Activated naive CD8-positive, alpha-beta T cell treated with anti-CD3 and anti-CD28 coated beads, Interleukin-2, amount 50 U/mL, for 16 hours (primary cell): ENCODE data around the gene SSNA1.

Source experiments
- DNase-seq: peaks from one replicate; pipeline ENCODE4 v3.0.0-alpha.2; 2020; ENCODE audit warnings: low read depth, low spot score

SSNA1 gene, protein sequence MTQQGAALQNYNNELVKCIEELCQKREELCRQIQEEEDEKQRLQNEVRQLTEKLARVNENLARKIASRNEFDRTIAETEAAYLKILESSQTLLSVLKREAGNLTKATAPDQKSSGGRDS

GRCh38 chr9:137188490-137189296 lies at the start of gene SSNA1, which contains the start of gene ANAPC2:
SSNA1 (plus strand) TSS chr9:137188676; CDS start chr9:137188727, 51 bp downstream.
ANAPC2 (minus strand) TSS chr9:137188560; CDS start chr9:137188532, 28 bp downstream.
- DNase-seq, result peak; percentile 82

GRCh38 chr9:137138722-137139467 lies 49.6 kb upstream of the SSNA1 start, which contains the start of gene GRIN1:
GRIN1 (plus strand) TSS chr9:137139154; CDS start chr9:137139487, 333 bp downstream.
- no peak for DNase-seq

DNA sequence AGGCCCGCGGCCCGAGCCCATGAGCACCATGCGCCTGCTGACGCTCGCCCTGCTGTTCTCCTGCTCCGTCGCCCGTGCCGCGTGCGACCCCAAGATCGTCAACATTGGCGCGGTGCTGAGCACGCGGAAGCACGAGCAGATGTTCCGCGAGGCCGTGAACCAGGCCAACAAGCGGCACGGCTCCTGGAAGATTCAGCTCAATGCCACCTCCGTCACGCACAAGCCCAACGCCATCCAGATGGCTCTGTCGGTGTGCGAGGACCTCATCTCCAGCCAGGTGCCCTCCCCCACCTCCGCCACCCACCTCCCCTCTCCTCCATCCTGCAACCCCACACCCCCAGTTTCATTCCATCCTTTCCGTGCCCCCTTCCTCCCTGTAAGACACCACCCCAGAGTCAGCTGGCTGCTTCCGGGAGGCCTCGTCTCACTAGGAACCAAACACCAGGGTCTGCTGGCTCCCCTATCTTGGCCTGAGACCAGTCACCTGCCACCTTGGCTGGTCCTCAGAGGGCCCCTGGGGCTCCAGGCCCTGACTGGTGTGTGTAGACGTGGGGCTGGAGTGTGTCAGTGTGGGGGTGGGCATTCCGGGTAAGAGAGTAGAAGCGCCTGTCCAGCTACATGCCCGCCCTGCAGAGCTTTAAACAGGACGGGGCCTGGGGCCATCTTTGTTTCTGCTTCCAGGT lies 48.9 kb upstream of the SSNA1 start:
- DNase-seq, result no peak

DNA sequence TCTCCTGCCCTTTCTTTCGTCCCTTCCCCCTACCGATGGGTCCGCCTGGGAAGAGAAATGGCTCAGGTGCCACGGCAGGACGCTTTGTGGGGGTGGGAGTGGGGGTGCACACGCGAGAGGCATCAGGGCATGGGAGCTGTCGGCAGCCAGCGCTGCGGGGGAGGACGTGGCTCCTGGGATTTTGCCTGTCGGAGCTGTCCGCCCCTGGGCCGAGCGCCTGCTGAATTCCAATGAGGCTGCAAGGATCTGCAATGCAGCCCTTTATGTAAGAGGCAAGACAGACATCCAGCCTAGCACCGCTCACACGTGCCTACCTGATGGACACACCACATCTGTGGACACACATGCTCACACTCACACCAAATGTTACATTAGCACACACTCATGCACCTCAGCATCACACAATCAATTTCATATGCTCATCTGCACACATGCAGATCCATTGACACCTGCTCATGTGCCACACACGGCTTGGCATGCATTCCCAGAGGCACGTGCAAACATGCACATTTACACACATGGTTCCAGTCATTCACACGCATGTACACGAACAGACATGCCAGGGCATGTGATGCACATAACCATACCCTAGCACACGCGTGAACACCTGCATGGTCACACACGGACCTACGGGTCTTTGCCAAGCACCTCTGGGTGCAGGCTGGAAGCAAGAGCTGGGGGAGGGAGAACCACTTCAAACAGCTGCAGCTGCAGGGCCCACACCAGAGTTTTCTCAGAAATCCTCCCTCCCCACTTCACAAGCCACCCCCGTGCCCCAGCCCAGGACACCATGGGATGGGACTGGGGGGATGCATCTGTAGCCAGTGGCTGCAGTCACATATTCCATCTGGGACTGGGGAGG lies 48.1 kb upstream of the SSNA1 start:
- no peak for DNase-seq

GRCh38 chr9:137141050-137141810 lies 47.2 kb upstream of the SSNA1 start:
- DNase-seq, result no peak

DNA sequence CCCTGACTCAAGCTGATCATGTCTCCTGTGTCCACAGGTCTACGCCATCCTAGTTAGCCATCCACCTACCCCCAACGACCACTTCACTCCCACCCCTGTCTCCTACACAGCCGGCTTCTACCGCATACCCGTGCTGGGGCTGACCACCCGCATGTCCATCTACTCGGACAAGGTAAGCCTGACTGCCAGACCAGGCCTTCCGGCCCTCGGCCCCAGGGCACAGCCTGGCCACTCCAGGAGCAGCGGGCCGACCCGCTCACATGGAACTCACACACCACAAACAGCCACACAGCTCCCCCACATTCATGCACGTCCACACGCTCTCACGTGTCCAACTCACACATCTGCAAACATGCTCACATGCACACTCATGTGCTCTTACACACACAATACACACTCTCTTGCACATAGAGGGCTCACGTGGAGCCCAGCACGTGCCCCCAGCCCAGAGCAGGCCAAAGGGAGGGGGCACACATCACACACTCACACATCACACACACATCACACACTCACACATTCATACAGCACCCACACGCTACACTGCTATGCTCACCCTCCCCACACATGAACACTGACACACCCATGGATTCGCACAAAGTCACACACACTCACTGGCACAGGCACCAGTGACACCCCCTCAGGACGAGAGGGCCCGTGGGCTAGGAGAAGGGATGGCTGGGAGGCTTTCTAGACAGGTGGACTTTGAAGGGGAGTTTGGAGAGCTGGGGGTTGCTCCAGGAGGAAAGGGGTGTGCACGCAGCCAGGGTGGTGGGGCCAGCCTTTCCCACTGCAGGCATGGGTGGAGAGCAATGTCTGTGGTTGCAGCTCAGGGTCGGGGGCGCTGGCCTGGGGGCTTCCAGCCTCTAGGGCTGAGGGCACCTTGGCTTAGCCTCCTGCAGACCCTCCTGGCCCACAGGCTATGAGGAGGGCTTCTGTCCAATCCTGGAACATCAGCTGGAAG lies 46.2 kb upstream of the SSNA1 start:
- no peak for DNase-seq

DNA sequence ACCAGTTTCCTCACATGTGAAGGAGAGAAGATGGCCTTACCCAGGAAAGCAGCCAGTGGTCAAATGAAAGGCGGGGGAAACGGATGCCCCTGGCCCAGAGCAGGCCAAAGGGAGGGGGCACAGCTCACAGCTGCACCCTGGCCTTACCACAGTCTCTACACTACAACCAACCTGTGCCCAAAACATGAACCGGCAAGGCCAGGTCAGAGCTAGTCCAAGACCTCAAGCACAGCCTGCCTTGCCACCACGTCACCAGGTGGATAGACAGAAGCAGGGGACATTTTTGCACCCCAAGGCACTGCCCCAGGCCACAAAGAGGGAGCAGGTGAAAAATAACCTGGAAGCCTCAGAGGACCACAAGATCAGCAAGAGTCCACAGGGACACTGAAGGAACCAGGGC lies 45.0 kb upstream of the SSNA1 start:
- DNase-seq, result no peak

DNA sequence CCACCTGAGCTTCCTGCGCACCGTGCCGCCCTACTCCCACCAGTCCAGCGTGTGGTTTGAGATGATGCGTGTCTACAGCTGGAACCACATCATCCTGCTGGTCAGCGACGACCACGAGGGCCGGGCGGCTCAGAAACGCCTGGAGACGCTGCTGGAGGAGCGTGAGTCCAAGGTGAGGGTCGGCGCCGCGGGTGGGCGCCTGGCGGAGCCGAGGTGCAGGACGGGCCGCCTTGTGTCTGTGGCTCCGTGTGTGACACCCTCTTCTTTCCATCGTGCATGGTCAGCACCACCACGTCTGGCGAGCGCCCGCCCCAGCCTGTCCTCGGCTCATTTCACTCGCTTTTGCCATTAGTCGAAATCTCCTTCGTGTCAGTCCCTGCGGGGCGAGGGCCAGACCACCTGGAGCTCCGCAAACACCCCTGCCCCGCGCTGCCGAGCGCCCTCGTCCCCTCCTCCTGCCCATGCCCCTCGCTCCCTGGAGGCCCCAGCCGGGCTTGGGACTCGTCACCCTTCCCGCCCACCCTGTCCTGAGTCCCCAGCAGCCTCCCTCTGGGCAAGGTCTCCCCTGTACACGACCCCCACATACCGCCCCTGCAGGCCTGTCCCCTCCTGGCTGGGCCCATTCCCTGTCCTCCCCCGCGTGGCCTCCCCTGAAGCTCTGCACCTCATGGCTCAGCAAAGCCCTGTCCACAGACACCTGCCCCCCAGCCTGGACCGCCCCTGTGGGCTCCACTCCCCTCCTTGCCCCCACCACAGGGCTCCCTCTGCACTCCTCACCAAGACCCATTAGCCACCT lies 42.5 kb upstream of the SSNA1 start:
- DNase-seq, result no peak

- no peak for DNase-seq
Observed at GRCh38 chr9:137146527-137146918, 42.0 kb upstream of the SSNA1 start.

DNA sequence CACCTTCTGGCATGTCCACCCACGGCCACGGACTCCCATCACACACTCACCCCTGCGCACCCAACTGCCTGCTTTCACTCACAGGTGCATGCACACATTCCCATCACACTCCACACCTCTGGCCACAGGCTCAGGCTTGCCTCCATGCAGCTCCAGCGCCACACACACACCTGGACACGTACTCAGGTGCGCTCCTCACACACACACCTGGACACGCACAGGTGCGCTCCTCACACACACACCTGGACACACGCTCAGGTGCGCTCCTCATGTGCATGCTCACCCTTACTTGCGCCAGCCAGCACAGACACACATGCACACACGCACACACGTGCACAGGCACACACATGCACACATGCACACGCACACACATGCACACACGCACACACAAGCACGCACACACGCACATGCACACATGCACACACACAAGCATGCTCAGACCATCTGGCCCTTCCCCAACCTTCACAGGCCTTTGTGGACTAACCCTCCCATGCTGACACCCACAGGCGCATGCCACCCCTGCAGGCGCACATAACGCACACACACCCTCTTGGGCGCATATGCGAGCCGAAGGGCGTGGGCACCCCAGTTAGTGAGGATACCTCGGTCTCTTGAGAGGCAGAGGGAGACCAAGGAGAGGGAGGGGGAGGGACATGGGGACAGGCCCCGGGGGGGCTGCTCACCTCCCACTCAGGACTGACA lies 41.2 kb upstream of the SSNA1 start:
- DNase-seq, result no peak

GRCh38 chr9:137147793-137148160 lies 40.7 kb upstream of the SSNA1 start:
- DNase-seq, result no peak

DNA sequence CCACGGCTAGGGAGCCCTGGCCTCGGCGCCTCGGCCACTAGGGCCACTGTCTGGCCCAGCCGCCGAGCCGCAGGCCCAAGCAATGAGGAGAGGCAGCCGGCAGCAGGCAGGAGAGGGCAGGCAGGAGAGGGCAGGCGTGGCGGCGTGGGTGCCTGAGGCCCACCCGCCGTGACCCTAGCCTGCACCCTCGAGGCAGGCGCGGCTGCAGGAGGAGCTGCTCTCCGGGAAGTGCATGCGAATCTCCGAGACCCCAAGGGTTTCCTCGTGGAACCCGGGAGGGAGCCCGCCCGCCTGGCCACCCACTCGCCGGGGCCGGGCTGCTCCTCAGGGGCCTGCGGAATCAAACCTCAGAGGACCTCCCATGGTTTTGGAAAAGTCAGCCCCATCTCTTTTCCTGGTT lies 40.2 kb upstream of the SSNA1 start:
- DNase-seq, result no peak

DNA sequence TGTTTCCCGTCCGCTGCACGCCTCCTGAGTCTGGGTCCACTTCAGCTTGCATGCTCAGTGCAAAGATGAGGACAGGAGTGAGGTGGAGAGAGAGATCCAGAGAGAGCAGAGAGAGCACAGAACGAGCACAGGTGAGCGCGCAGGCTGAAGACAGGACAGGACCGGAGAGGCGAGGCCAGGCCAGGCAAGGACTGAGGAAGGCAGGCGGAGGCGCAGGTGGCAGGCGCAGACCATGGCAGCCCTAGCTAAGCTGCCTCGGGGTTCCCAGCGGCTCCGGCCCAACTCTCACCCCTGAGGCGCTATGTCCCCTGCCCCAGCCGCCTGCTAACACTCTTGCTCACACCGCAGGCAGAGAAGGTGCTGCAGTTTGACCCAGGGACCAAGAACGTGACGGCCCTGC lies 39.8 kb upstream of the SSNA1 start:
- no peak for DNase-seq

DNA sequence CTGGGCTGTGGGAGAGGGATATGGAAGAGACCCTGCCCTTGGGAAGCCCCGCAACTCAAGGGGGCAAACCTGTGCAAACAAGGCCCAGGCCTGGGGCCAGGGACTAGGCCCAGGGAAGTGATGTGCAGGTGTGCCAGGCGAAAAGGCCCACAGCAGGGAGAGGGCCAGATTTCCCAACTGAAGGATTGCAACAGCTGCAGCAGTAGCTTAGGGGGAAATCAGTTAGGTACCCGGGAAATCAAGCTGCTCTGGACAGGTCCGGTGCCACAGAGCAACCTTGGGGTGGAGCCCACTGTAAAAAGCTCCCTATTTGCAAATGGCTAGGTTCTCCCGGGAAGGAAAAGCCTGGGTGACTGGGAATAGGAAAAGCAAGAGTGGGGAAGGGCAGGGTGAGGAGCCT lies 39.1 kb upstream of the SSNA1 start:
- DNase-seq, result no peak

DNA sequence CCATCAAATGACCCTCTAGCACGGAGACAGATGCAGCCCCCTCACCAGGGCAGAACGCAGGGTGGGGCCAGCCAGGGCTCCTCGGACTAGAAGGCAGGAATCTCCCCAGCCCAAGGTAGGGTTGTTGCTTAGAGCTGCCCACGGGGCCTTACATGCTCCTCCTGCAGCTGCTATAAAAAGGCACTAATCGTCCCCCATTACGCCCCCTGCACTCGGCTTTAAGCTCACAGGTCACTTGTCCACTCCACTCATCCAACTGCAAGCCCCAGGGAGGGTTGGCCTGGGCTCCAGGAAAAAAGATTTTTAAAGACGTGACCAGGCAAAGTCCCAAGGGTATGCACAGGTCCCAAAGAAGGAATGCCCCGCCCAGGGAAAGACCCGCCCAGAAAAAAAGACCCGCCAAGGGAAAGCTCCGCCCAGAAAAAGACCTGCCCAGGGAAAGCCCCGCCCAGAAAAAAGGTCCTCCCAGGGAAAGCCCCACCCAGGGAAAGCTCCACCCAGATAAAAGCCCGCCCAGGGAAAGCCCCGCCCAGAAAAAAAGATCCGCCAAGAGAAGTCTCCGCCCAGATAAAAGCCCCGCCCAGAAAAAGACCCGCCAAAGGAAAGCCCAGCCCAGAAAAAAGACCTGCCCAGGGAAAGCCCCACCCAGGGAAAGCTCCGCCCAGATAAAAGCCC lies 38.4 kb upstream of the SSNA1 start:
- DNase-seq, result no peak

DNA sequence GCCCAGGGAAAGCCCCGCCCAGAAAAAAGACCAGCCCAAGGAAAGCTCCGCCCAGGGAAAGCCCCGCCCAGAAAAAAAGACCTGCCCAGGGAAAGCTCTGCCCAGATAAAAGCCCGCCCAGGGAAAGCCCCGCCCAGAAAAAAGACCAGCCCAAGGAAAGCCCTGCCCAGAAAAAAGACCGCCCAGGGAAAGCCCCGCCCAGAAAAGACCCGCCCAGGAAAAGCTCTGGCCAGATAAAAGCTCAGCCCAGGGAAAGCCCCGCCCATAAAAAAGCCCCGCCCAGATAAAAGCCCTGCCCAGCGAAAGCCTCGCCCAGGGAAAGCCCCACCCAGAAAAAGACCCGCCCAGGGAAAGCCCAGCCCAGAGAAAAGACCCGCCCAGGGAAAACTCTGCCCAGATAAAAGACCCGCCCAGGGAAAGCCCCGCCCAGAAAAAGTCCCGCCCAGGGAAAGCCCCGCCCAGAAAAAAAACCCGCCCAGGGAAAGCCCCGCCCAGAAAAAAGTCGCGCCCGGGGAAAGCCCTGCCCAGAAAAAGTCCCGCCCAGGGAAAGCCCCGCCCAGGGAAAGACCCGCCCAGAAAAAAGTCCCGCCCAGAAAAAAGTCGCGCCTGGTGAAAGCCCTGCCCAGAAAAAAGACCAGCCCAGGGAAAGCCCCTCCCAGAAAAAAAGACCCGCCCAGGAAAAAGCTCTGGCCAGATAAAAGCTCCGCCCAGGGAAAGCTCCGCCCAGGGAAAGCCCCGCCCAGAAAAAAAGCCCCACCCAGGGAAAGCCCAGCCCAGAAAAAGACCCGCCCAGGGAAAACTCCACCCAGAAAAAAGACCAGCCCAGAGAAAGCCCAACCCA lies 37.6 kb upstream of the SSNA1 start:
- no peak for DNase-seq
